GM21825 (cell line): ENCODE data around the gene TTI1.
"Not testable (repeated sequence)": the region's sequence is repeated elsewhere in the genome, so short reads cannot be mapped to it uniquely, and the experiment has no call there.

Experiments
- ATAC-seq: cut with Tn5 transposase; IDR thresholded peaks from one replicate; pipeline ENCODE4 v1.9.1; 2021; ENCODE audit warnings: mild to moderate bottlenecking, moderate library complexity; ENCODE audit not compliant: unreplicated experiment

Gene TTI1

GRCh38 chr20:37970856-37971245, 62.4 kb downstream of the TTI1 start:
- no peak for ATAC-seq

- no peak for ATAC-seq
Observed at GRCh38 chr20:37969949-37970855, 63.1 kb downstream of the TTI1 start.

- no peak for ATAC-seq
Observed at GRCh38 chr20:37968841-37969401, 64.3 kb downstream of the TTI1 start.

GRCh38 chr20:37963483-37963882, 69.8 kb downstream of the TTI1 start:
- ATAC-seq: not testable (repeated sequence)

GRCh38 chr20:37961066-37961465, 72.2 kb downstream of the TTI1 start:
- ATAC-seq: no peak

GRCh38 chr20:37958856-37959520, 74.3 kb downstream of the TTI1 start:
- no peak for ATAC-seq

- ATAC-seq: no peak
Observed at GRCh38 chr20:37956107-37956585, 77.1 kb downstream of the TTI1 start.

GRCh38 chr20:37955511-37955910, 77.7 kb downstream of the TTI1 start:
- ATAC-seq: no peak

GRCh38 chr20:37954626-37955025, 78.6 kb downstream of the TTI1 start:
- ATAC-seq: no peak

GRCh38 chr20:37954190-37954589, 79.1 kb downstream of the TTI1 start:
- ATAC-seq: no peak

- ATAC-seq: no peak
Observed at GRCh38 chr20:37948956-37949355, 84.3 kb downstream of the TTI1 start.

GRCh38 chr20:37947943-37948342, 85.3 kb downstream of the TTI1 start:
- ATAC-seq: no peak

GRCh38 chr20:37946946-37947345, 86.3 kb downstream of the TTI1 start:
- ATAC-seq: no peak

- no peak for ATAC-seq
Observed at GRCh38 chr20:37945091-37945547, 88.1 kb downstream of the TTI1 start.

GRCh38 chr20:37944456-37944981, 88.7 kb downstream of the TTI1 start:
- ATAC-seq: no peak

- no peak for ATAC-seq
Observed at GRCh38 chr20:37943501-37944455, 89.5 kb downstream of the TTI1 start.

GRCh38 chr20:37943033-37943432, 90.2 kb downstream of the TTI1 start:
- ATAC-seq: no peak

GRCh38 chr20:37941992-37942391, 91.3 kb downstream of the TTI1 start:
- ATAC-seq: no peak

- ATAC-seq: no peak
Observed at GRCh38 chr20:37941332-37941731, 91.9 kb downstream of the TTI1 start.

GRCh38 chr20:37940858-37941257, 92.4 kb downstream of the TTI1 start:
- no peak for ATAC-seq
